NCI-H1105 treated with DMSO at 0.1 percent for 48 hours (cell line): ENCODE measurements around the gene TTR.

ENCODE experiments used
- DNase-seq: peaks from one replicate; lab custom pipeline; 2025; lab: John Stamatoyannopoulos, UW

The TTR gene

GRCh38 chr18:31579375-31579774, 12.3 kb upstream of the TTR start:
- no peak for DNase-seq

- DNase-seq: no peak
Observed at GRCh38 chr18:31581498-31582197, 10.0 kb upstream of the TTR start.

GRCh38 chr18:31583185-31583854, 8.4 kb upstream of the TTR start:
- DNase-seq: no peak

GRCh38 chr18:31585991-31586390, 5.7 kb upstream of the TTR start:
- no peak for DNase-seq

GRCh38 chr18:31586616-31587015, 5.1 kb upstream of the TTR start:
- no peak for DNase-seq

GRCh38 chr18:31587529-31587928, 4.1 kb upstream of the TTR start:
- DNase-seq: no peak

- DNase-seq: no peak
Observed at GRCh38 chr18:31590570-31590969, 1.1 kb upstream of the TTR start.

GRCh38 chr18:31591113-31591512, 564 bp upstream of the TTR start:
- no peak for DNase-seq

GRCh38 chr18:31592506-31593157, 955 bp downstream of the TTR start:
- no peak for DNase-seq

- no peak for DNase-seq
Observed at GRCh38 chr18:31595121-31595771, 3.6 kb downstream of the TTR start.

- DNase-seq: no peak
Observed at GRCh38 chr18:31596081-31596872, 4.6 kb downstream of the TTR start.

GRCh38 chr18:31598021-31598805, 6.5 kb downstream of the TTR start:
- DNase-seq: no peak

GRCh38 chr18:31603315-31603714, 11.6 kb downstream of the TTR start:
- DNase-seq: no peak

GRCh38 chr18:31606265-31606664, 14.6 kb downstream of the TTR start:
- DNase-seq: no peak

GRCh38 chr18:31607384-31607783, 15.7 kb downstream of the TTR start:
- DNase-seq: no peak

- no peak for DNase-seq
Observed at GRCh38 chr18:31609886-31610285, 18.2 kb downstream of the TTR start.

- peak; percentile 3 for DNase-seq
Observed at GRCh38 chr18:31610286-31611205, 18.9 kb downstream of the TTR start.

GRCh38 chr18:31611511-31611910, 19.8 kb downstream of the TTR start:
- no peak for DNase-seq

- no peak for DNase-seq
Observed at GRCh38 chr18:31612124-31612523, 20.4 kb downstream of the TTR start.

- DNase-seq: no peak
Observed at GRCh38 chr18:31614044-31614443, 22.4 kb downstream of the TTR start.
